Ureter (tissue), 1 donor: ENCODE results near the gene MRPS2. TPM values are rescaled to one million over a fixed set of nuclear protein-coding genes. Genes with fewer than 3 reads are reported as not detected.
A peak's percentile ranks its signal among the peaks of the same experiment; 100 is the strongest.
"Not testable (repeated sequence)": the region's sequence is repeated elsewhere in the genome, so short reads cannot be mapped to it uniquely, and the experiment has no call there.

ENCODE experiments used
- DNase-seq: peaks from one replicate; pipeline ENCODE4 v3.0.0-alpha.2; 2020; ENCODE audit warnings: low spot score
- total RNA-seq: library from RNA; stranded (reverse); gene quantifications from one replicate; pipeline ENCODE4 v1.2.4, GENCODE V29; 2023
- donor health status: DM: yes; HTN: yes; CAD: no.

Gene MRPS2
- total RNA-seq, 1 donor from 2014 or later = 34.5 TPM

GRCh38 chr9:135531096-135531495 is 30.6 kb downstream of the MRPS2 start:
- DNase-seq = peak; percentile 24

- DNase-seq = no peak
These were observed 32.6 kb downstream of the MRPS2 start for GRCh38 chr9:135533113-135533512.

- no peak for DNase-seq
These were observed 33.2 kb downstream of the MRPS2 start for GRCh38 chr9:135533674-135534073.

- DNase-seq = not testable (repeated sequence)
These were observed 33.8 kb downstream of the MRPS2 start for GRCh38 chr9:135534192-135534711.

GRCh38 chr9:135534826-135535225 is 34.3 kb downstream of the MRPS2 start:
- DNase-seq = not testable (repeated sequence)

- not testable (repeated sequence) for DNase-seq
These were observed 35.1 kb downstream of the MRPS2 start for GRCh38 chr9:135535631-135536030.

- DNase-seq = no peak
These were observed 35.7 kb downstream of the MRPS2 start for GRCh38 chr9:135536216-135536615.

- DNase-seq = not testable (repeated sequence)
These were observed 42.9 kb downstream of the MRPS2 start for GRCh38 chr9:135543262-135543894.

- DNase-seq = no peak
These were observed 44.6 kb downstream of the MRPS2 start for GRCh38 chr9:135544981-135545635.

- not testable (repeated sequence) for DNase-seq
These were observed 45.2 kb downstream of the MRPS2 start, which contains the start of gene OBP2A for GRCh38 chr9:135545646-135546176. TSS of gene OBP2A (plus strand) at chr9:135546126. CDS start at chr9:135546181, 55 bp downstream.

GRCh38 chr9:135546792-135547617 is 46.5 kb downstream of the MRPS2 start:
- not testable (repeated sequence) for DNase-seq

- peak; percentile 37 for DNase-seq
These were observed 47.6 kb downstream of the MRPS2 start for GRCh38 chr9:135547756-135548736.

- DNase-seq = not testable (repeated sequence)
These were observed 49.2 kb downstream of the MRPS2 start for GRCh38 chr9:135549478-135550343.

GRCh38 chr9:135550344-135550918 is 49.9 kb downstream of the MRPS2 start:
- no peak for DNase-seq

- DNase-seq = no peak
These were observed 50.5 kb downstream of the MRPS2 start for GRCh38 chr9:135551031-135551430.

GRCh38 chr9:135551456-135551855 is 51.0 kb downstream of the MRPS2 start:
- no peak for DNase-seq

GRCh38 chr9:135552021-135552697 is 51.7 kb downstream of the MRPS2 start:
- no peak for DNase-seq

- DNase-seq = no peak
These were observed 52.3 kb downstream of the MRPS2 start for GRCh38 chr9:135552698-135553171.
